GM18909 (cell line): Measurements from ENCODE around the gene FATE1.

ENCODE experiments used
- ATAC-seq: cut with Tn5 transposase; IDR thresholded peaks from one replicate; pipeline ENCODE4 v1.9.1; 2021; ENCODE audit warnings: mild to moderate bottlenecking; ENCODE audit not compliant: unreplicated experiment, poor library complexity

The FATE1 gene

DNA sequence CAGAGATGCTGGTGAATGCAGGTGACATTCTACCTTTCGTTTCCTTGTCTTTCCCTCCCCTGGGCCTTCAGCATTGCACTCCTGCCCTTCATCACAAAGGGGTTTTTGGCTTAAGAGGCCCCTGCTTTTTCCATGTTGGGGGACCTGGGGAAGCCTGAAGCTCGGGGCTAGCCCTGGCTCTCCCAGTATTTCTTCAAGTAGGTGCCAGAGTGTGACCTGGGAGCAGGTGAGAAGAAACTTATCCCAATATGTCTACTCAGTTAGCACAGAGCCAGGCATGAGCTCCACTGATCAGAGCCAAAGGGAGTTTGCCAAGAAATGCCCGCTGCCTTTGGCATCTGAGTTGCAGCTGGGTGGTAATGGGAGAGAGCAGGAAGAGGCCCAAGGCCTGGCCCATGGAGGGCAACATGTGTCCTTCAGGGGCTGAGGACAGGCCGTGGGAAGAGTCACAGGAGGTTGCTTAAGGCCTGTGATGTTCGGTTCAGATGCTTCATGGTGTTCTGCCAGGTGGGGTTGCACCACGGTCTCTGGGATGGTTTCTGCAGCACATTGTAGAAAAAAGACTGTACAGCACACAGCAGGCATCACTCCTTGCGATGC is 13.0 kb upstream of the FATE1 start:
- ATAC-seq, result no peak

DNA sequence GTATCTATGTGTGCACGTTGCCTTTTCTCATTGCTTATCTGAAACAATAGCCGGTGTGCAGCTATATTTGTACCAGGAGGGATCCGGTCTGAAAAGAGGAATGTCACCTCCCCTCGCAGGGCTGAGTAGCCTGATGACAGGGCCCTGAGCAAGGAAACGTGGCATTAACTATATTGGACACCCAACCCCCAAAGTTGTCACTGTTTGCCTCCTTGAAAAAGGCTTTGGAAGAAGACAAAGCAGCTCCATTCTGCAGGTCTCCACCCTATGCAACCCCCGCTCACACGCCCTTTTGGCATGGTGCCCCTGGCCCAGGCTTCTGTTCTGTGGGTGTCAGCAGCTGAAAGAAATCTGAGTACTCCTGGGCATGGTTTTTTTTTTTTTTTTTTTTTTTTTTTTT is 12.3 kb upstream of the FATE1 start:
- no peak for ATAC-seq

GRCh38 chrX:151704041-151704663 is 11.7 kb upstream of the FATE1 start:
- no peak for ATAC-seq

DNA sequence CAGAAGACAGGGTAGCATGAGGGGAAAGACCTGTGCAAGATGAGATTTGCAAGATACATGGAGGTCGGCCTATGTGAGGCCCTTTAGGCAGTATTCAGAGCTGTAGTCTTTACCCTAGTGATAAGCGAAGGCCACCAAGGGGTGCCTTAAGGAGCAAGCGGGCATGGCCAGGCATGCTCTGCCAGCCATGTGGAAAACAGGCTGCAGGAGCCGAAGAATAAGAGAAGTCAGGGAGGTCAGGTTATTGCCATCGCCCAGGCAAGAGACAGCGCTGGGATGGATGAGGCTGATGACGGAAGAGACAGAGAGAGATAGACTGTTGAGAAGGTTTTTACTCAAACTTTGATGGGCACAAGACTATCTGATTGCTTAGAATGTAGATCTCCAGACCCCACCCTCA is 7.0 kb upstream of the FATE1 start:
- no peak for ATAC-seq

- no peak for ATAC-seq
Observed at GRCh38 chrX:151710457-151710856, 5.4 kb upstream of the FATE1 start.

DNA sequence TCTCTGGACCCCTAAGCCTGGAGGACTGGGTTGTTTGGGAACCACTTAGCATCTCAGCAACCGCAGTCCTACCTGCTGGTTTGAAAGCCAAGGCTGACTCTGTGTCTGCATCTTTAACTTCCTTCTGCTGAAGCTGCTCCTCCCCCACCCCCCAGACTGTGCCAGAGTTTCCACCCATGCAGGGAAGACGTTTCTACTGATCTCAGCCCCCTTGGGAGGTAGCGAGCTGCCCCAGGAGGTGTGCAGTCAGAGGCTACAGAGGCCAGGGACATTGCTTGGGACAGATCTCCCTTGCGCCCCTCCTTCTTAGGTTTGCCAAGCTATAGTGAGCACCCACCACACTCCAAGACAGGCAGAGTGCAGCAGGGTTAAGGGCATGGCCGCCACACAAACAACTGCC is 4.7 kb upstream of the FATE1 start:
- ATAC-seq, result no peak

DNA sequence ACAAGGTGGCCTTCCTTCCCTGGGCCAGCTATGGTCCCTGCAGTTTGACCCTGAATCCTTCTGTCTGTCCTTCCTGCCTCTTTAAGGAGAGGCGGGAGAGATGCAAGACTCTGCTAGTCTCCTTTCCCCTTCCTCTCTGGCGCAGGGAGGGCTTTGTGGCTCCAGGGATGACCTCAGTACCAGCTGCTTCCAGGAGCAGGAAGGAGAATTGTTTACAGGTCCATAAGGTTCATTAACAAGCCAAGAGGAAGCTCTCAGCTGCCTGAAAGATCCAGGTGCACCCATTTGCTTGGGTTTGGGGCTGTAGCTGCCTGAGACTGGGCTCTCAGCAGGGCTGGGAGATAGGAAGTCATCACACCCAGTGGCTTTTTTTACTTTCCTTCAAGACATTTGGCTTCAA is 4.0 kb upstream of the FATE1 start:
- ATAC-seq, result no peak

DNA sequence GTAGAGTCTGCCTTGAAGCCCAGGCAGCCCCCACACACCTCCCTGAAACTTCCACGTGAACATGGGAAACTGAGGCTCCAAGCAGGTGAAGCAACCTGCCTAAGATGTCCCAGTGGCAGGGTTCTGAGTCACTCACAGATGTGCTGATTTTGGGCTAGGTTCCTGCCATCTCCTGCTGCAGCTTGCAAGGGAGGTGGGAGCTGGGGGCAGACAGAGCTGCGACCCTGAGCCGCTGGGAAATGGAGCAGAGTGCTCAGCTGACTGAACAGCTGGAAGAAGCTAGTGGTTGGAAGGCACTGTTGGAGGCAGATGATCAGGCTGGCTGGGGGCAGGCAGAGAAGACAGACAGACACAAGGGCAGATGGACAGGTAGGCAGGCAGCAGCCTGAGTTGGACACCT is 3.6 kb upstream of the FATE1 start:
- no peak for ATAC-seq

DNA sequence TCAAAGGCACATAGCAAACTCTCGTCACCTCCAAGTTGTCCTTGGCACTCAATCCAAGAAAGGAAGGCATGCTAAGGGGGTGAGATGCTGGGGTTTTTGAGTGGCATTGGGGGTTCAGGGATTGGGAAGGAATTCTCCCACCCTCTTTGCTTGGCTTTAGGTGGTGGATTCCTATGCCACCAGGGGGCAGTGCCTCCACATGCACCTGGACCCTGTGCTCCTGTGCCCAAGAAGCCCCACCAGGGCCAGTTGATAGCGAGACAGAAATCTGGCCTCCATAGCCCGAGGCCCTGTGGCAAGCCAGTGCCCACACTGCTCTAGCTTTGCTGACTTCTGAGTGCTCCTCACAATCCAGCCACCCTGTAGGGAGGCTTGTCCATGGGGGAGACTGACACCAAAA is 2.0 kb upstream of the FATE1 start:
- ATAC-seq, result peak; percentile 55

GRCh38 chrX:151714362-151714761 is 1.5 kb upstream of the FATE1 start:
- no peak for ATAC-seq

DNA sequence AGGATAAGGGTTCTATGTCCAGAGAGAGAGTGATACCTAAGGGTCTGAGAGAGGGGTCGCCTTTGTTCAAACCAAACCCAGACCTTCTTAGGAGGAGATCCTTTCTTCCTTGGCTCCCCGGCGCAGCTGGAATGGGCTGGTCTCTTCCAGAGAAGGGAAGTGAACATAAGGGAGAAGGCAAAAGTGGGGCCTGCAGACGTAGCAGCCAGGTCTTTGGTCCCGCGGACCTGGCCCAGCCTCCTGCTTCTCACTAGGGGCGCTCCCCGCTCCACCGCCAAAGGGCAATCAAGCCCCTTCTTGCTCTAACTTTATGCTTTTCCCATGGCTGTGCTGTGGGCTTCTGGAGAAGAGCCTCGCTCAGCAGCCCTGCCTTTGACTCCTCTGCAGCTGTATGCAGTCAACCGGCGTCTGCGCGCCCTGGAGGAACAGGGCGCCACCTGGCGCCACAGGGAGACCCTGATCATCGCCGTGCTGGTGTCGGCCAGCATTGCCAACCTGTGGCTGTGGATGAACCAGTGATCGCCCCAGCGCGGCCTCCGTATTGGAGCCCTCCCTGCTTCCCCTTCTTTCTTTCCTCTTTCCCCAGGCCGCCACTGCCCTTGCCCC is 6.5 kb downstream of the FATE1 start:
- ATAC-seq, result peak; percentile 55

DNA sequence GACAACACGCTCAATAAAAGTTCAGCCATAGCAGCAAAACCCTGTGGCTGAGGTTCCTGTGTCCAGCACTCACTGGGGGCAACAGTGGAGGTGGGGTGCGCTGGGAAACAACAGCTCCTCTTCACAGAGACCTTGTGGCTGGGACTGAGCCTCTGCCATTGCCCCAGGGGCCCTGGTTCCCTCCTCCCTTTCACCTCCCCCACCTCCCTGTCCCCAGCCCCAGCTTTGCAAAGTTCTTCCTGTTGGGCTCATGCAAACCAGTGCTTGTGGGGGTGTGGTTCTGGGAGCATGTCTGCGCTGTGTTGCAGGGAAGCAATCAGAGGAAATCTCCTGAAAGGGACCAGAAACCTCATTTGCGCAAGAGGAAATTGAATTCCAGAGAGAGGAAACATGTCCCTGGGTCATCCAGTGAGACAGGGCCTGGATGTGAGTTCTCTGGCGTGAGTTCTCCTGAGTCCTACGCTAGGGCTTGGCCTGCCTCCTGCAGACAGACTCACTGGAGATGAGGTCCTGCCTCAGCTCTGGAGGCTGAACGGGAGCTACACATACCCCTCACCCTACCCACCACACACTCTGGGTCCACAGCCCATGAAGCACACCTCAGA is 7.4 kb downstream of the FATE1 start:
- ATAC-seq, result no peak

DNA sequence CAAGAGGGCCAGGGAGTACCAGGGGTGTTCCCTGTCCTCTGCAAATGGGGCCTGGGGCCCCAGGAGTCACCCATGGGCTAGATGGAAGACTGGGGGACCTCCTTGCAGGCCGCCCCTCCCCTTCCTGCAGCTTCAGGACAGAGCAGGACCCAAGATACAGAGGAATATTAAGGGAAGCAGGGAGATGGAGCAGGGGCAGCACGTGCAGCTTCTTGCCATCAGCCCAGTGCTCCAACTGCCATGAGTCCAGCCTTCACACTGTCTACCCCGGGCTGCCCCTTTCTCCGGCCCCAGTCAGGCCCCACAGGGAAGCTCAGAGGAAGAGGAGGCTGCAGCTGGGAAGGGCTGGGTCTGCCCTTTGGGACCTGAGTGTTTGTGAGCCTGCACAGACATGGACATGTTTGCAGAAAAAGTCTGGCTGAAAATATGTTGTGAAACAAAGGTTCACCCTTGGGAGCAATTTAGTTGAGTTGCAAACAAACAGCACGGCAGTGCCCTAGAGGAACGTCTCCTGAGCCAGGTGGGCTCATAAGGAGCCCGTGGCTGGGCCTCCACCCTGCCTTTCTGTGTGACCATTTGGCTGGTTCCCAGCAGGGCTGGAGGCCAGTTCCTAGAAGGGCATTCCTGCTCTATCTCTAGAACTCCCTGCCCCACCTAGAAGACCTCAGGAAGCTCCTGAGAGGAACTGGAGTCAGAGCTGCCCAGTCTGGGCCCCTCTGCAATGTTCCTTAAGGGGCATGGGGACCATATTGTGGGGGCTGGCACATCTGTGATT is 8.9 kb downstream of the FATE1 start:
- no peak for ATAC-seq

GRCh38 chrX:151725338-151725614 is 9.4 kb downstream of the FATE1 start:
- ATAC-seq, result no peak

DNA sequence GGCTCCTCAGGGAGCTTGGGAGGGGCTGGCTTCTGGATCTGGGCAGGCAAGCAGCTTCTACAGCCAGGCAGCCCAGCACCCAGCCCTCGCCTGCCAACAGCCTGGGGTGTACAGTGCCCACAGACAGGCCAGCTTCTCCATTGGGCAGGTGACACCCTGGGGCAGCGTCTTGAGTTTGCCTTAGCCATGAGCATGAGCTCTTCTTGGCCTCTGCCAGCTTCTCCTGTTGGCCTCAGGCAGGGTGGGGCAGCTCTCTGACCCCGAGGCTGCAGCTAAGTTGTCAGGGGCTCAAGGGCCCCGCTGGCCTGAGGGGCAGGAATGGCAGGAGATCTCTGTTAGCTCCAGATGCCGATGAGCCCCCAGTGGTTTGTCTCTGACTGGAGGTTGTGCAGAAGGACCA is 10.9 kb downstream of the FATE1 start:
- no peak for ATAC-seq

GRCh38 chrX:151727346-151727745 is 11.5 kb downstream of the FATE1 start:
- no peak for ATAC-seq

GRCh38 chrX:151729056-151729725 is 13.4 kb downstream of the FATE1 start:
- no peak for ATAC-seq

- no peak for ATAC-seq
Observed at GRCh38 chrX:151734446-151734845, 18.6 kb downstream of the FATE1 start, which contains the start of gene CNGA2. TSS of gene CNGA2 (plus strand) at chrX:151734746. CDS start at chrX:151738484, 3,738 bp downstream.

DNA sequence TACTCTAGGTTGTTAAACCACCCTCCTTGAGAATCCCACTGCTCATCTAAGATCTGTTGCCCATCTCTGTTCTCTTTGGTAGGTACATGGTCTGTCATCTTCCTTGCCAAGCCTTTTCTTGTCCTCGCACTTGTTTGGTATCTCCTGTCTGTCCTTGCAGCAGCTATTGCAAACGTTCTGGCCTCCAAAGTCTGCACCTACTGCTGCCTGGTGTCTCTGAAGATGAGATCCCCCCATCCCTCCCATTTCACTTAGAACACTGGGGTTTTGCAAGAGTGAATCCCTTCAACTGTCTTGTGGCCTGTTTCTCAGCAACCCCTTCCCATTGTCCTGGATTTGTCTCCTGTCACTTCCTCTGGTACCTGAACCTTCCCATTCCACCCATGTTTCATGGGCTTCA is 19.4 kb downstream of the FATE1 start:
- ATAC-seq, result no peak

GRCh38 chrX:151736685-151737084 is 20.9 kb downstream of the FATE1 start:
- ATAC-seq, result no peak

- ATAC-seq, result no peak
Observed at GRCh38 chrX:151737494-151737893, 21.7 kb downstream of the FATE1 start.
